Stimulated activated CD8-positive, alpha-beta memory T cell treated with anti-CD3 and anti-CD28 coated beads, Interleukin-7, amount 100 ng/mL, for 24 hours (primary cell): ENCODE results near the gene KCNIP4.

Experiments used
- DNase-seq: peaks from one replicate; pipeline ENCODE4 v3.0.0-alpha.2; 2020; ENCODE audit warnings: low read depth

KCNIP4 gene

GRCh38 chr4:20944451-20944850, 1004.1 kb downstream of the KCNIP4 start:
- no peak for DNase-seq

DNA sequence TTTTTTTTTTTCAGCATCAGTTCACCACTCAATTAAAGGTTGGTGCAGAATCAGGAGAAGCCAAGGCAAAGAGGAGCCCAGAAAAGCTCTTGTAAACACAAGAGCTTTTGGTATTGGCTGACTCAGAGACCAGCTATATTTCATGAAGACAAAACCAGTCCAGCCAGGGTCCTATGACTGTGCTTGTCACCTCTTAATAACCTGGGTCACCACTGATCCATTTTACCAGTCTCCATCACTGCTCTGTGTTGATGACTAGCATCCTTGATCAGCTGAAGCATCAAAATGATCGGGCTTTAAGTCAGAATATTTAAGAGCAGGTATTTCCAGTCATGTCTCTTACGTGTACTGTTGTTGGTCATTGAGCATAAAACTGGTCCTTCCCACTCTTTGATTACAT, 1010.4 kb downstream of the KCNIP4 start:
- DNase-seq: no peak

DNA sequence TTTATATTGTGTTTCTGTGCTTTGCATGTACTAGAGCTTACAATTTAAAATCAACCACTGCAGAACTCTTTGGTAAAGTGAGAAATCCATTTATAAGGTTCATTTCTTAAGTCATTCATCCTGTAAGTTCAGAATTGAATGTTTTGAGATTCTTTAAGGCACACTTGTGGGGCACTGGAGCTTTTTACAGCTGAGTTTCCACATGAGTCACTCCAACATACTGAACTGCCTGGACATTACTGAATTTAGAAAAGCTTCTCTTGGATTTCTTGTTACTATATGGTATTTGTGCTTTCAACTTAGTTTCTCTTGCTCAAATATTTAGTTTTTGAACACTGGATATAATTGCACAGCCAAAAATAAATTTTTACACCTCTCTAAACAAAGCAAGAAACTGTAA, 1022.0 kb downstream of the KCNIP4 start:
- DNase-seq: no peak

GRCh38 chr4:20925176-20925575, 1023.4 kb downstream of the KCNIP4 start:
- DNase-seq: no peak

DNA sequence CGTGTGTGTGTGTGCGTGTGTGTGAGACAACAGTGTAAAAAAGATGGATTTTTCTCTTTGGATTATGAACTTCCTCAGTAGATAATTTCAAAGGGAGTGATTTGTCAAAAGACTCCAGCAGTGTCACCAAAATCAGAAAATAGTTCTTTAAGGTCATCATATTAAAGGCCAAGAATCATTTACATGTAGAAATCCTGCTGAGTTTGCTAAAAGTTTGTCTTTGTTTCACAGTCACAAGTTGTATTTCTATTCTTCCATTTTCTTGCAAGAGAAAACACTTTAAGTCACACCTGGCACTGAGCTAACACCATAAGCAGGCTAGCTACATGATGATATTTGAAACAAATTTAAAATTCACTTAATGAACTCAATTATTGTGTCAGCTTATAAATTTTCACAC, 1025.6 kb downstream of the KCNIP4 start:
- no peak for DNase-seq

GRCh38 chr4:20916106-20916505, 1032.5 kb downstream of the KCNIP4 start:
- DNase-seq: no peak

- no peak for DNase-seq
These were observed 1043.6 kb downstream of the KCNIP4 start for GRCh38 chr4:20904966-20905365.

DNA sequence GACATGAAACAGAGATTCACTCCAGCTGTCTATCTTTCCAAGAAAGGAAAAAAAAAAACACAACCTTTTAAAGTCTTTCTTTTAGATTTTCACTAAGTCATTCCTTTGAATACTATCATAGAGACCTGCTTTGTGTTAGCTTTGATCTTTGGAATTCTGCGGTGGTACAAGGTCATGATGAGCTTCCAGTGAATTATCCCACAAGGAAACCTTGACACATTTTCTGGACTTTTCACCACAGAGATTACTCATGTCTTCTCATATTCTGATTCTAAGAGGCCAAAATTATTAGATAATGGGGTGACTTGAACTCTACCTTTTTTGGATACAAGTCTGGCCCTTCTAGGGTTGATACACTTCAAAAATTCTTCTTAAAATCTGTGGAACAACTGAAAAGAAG, 1046.7 kb downstream of the KCNIP4 start:
- DNase-seq: no peak

DNA sequence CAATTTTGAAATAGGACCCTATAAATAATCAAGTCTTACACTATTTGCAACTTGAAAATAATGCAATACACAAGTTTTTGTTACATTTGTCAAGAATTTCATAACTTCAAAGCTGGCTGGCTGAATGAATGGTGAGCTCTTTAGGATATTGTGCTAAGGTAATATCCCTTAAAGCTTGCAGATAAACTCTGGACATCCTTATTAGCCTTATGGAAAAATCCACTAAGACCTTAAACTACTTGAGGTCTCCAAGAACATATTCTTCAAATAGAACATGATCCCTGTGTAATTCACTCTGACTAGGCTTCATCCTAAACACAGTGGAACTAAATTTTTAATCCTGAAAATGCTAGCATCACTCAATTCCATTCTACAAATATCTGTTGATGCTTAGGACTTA, 1049.0 kb downstream of the KCNIP4 start:
- DNase-seq: no peak

DNA sequence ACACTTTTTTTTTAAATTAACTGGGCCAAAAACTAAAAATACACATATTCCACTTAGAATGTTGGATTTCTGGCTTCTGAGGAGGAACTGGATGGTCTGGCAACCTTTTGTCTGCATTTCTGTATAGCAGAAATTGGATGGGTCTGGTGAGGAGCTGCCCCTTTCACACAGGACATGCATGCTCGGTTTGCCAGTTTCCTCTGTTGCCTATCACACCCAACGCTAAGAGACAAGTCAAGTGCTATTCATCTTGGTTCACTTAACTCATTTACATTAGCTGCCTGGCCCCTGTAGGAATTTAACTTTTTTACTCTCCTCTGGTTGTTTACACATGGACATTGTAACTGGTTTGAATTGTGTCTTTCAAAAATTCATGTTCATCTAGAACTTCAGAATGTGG, 1052.6 kb downstream of the KCNIP4 start:
- DNase-seq: no peak

DNA sequence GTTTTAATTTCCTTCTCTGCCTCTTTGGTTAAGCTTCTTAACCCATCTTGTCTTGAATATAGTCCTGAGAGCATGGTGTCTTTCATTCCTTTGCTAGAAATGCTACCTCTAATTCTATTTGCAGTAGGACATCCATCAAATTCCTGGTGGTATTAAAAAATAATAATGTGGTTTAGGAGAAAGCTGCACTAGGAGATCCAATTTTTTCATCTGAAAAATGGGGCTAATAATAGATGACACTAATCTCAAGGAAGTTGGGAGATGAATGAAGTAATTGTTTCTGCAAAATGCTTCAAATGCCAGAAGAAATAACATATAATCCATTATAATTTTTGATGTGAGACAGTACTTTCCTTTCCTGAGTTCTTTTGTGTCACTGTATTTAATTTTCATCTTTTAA, 1053.4 kb downstream of the KCNIP4 start:
- no peak for DNase-seq

DNA sequence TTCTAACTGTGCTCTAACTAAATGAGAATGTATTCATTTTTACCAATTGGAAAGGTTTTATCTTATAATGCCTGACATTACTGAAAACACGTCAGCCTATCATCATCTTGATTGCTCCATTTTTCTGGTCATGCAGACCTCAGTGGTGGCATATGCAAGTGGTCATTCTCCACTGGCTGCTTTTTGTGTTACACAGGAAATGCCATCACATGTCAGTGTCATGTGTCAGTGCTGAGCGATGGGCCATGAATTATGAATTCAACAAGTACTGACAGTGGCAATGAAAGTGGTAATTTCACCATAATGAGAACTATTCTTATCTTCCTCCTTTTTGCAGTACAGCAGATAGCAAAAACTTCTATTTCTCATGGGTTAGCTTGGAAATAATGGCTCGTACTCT, 1057.8 kb downstream of the KCNIP4 start:
- no peak for DNase-seq

GRCh38 chr4:20889901-20890300, 1058.7 kb downstream of the KCNIP4 start:
- no peak for DNase-seq

GRCh38 chr4:20883677-20884076, 1064.9 kb downstream of the KCNIP4 start:
- DNase-seq: no peak

- DNase-seq: no peak
These were observed 1065.3 kb downstream of the KCNIP4 start for GRCh38 chr4:20883231-20883630.

- DNase-seq: no peak
These were observed 1066.1 kb downstream of the KCNIP4 start for GRCh38 chr4:20882500-20882899.

- no peak for DNase-seq
These were observed 1066.9 kb downstream of the KCNIP4 start for GRCh38 chr4:20881658-20882057.

DNA sequence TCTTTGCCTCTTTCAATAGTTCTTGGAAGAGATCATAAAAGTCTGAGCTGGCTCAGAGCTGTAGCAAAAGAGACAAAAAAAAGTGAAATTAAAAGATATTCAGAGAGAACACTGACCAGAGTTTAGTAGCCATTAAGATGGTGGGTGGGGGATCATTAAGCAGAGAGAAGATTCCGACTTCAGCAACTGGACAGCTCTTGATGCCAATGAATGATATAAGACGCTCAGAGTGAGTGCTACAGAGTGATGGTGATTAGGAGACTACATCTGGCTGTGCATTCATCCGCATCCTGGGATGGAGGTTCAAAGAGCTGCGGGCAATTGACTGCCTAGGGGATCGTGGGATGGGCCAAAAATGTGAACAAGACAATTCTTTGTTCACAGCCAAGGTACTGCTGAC, 1069.8 kb downstream of the KCNIP4 start:
- no peak for DNase-seq

- no peak for DNase-seq
These were observed 1078.1 kb downstream of the KCNIP4 start for GRCh38 chr4:20870436-20870835.

GRCh38 chr4:20868108-20868507, 1080.5 kb downstream of the KCNIP4 start:
- DNase-seq: no peak

GRCh38 chr4:20860878-20861277, 1087.7 kb downstream of the KCNIP4 start:
- no peak for DNase-seq

DNA sequence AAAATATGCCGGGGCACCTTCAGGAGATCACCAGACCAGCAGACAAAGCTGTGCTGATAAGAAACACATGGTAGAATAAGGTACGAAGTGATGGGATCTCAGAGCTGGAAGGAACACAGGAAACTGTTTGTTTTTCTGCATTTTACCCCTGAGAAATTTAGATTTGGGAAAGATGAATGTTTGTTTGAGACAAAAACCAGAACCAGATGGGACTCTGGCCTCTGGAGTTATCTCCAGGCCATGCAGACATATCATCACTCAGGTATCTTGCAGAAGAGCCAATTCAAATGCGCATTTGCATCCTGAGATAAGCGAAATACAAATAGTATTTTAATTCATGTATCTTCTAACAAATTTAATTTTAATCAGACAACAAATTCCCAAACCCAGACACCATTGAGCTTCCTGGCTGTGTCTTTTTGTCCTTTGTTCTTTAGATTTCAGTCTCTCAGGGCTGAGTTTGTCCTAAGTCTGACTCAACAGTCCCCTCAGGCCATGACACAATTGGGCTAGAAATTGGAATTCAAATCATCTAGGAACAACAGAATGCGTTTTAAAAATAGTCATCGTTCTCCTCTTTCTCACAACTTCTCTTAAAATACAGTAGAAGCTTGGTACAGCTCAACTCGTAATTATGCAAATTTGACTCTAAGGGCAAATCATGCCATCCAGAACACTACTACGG, 1089.3 kb downstream of the KCNIP4 start:
- no peak for DNase-seq

GRCh38 chr4:20857081-20857480, 1091.5 kb downstream of the KCNIP4 start:
- no peak for DNase-seq

- no peak for DNase-seq
These were observed 1101.3 kb downstream of the KCNIP4 start for GRCh38 chr4:20847124-20847747.
